Endothelial cell (in vitro differentiated cells): ENCODE results near the gene SLC35F4. TPM values are rescaled to one million over a fixed set of nuclear protein-coding genes. Genes with fewer than 3 reads are reported as not detected.

ENCODE experiments used
- DNase-seq: peaks from one replicate; pipeline ENCODE4 v3.0.0; 2021; ENCODE audit warnings: low spot score
- H3K27ac Mint-ChIP-seq: one replicate; pipeline ENCODE4 v1.8.0; 2021; ENCODE audit warnings: mixed read lengths, inconsistent platforms; ENCODE audit not compliant: unreplicated experiment
- H3K27me3 Mint-ChIP-seq: one replicate; pipeline ENCODE4 v1.8.0; 2021; ENCODE audit warnings: mild to moderate bottlenecking, moderate library complexity, mixed read lengths, inconsistent platforms; ENCODE audit not compliant: unreplicated experiment
- H3K36me3 Mint-ChIP-seq: one replicate; pipeline ENCODE4 v1.8.0; 2021; ENCODE audit warnings: mild to moderate bottlenecking, low read depth, mixed read lengths, inconsistent platforms; ENCODE audit not compliant: unreplicated experiment
- H3K4me1 Mint-ChIP-seq: one replicate; pipeline ENCODE4 v1.8.0; 2021; ENCODE audit warnings: mild to moderate bottlenecking, mixed read lengths, inconsistent platforms; ENCODE audit not compliant: unreplicated experiment
- H3K4me3 Mint-ChIP-seq: one replicate; pipeline ENCODE4 v1.8.0; 2021; ENCODE audit warnings: mild to moderate bottlenecking, mixed read lengths, inconsistent platforms; ENCODE audit not compliant: unreplicated experiment
- H3K9me3 Mint-ChIP-seq: one replicate; pipeline ENCODE4 v1.8.0; 2021; ENCODE audit warnings: mixed read lengths, inconsistent platforms; ENCODE audit not compliant: unreplicated experiment
- total RNA-seq: library from RNA; stranded (reverse); fragmentation: NEBNext Ultra II Directional; extraction: Animal tissue kit (Norgen Biotek cat#: 25700); gene quantifications from one replicate; pipeline ENCODE4 v1.2.1, GENCODE V29; 2021; ENCODE audit not compliant: unreplicated experiment
- TF ChIP-seq, protein P1 (sequence below): fragments of 200-600 bp; sonication (generic); IDR thresholded peaks from one replicate; pipeline ENCODE4 v1.5.0; 2021; ENCODE audit warnings: antibody characterized with exemption; ENCODE audit not compliant: unreplicated experiment

The SLC35F4 gene
- total RNA-seq, 1 donor from 2014 or later = not detected

DNA sequence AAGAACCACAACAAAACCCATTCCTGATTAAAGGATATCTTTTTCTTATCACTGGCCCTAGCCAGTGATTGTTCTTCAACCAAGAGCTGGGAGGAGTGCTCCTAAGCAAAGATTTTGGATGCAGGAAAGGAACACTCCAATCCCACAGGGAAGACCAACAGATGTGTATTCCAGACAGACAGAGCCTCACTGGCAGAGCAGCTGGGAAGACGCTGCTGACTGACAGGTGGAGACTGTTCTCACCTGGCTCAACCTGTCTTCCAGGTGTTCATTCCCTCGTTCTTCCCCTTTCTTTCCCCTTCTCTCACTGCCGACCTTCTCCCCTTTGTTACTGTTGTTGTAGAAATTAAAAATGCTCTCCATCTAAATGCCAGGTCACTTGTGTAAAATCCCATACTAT lies 282.5 kb downstream of the SLC35F4 start:
- Mint-ChIP-seq H3K9me3 (no peaks in the 10 kb centered on the region), H3K4me3 (no peak overlapping the region)

DNA sequence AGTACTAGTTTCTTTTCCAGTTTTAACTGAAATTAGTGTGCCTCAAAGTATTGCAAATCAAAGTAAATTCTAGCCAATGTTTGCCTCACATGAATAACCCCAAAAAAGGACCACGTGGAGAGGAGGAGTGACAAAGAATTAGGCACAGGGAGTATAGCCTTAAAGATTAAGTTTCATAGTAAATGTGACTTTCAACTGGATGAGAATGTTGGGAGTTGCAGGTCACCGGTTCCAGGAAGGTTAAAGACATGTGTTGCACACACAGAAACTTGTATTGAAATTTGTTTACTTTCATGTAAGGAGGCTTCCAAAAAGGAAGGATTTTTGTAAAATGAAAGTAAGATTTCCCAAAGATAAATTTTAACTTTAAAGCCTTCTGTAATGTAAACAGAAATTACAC lies 283.1 kb downstream of the SLC35F4 start:
- Mint-ChIP-seq H3K4me1 (no peaks in the 10 kb centered on the region), H3K9me3 (no peaks in the 10 kb centered on the region), H3K27me3 (peaks cover 2% of the 10 kb centered on the region), H3K27ac (no peak overlapping the region), H3K4me3 (no peak overlapping the region), H3K36me3 (no peaks in the 10 kb centered on the region)
- no peak for DNase-seq
- TF ChIP-seq, protein P1, sequence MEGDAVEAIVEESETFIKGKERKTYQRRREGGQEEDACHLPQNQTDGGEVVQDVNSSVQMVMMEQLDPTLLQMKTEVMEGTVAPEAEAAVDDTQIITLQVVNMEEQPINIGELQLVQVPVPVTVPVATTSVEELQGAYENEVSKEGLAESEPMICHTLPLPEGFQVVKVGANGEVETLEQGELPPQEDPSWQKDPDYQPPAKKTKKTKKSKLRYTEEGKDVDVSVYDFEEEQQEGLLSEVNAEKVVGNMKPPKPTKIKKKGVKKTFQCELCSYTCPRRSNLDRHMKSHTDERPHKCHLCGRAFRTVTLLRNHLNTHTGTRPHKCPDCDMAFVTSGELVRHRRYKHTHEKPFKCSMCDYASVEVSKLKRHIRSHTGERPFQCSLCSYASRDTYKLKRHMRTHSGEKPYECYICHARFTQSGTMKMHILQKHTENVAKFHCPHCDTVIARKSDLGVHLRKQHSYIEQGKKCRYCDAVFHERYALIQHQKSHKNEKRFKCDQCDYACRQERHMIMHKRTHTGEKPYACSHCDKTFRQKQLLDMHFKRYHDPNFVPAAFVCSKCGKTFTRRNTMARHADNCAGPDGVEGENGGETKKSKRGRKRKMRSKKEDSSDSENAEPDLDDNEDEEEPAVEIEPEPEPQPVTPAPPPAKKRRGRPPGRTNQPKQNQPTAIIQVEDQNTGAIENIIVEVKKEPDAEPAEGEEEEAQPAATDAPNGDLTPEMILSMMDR = no peak

More for the DNA sequence above, 282.5 kb downstream of the SLC35F4 start:
- TF ChIP-seq, protein P1 = no peak
- H3K27me3 Mint-ChIP-seq = peaks cover 2% of the 10 kb centered on the region
- H3K4me1 Mint-ChIP-seq = no peaks in the 10 kb centered on the region
- DNase-seq = no peak
- H3K36me3 Mint-ChIP-seq = no peaks in the 10 kb centered on the region
- no peak overlapping the region for H3K27ac Mint-ChIP-seq

DNA sequence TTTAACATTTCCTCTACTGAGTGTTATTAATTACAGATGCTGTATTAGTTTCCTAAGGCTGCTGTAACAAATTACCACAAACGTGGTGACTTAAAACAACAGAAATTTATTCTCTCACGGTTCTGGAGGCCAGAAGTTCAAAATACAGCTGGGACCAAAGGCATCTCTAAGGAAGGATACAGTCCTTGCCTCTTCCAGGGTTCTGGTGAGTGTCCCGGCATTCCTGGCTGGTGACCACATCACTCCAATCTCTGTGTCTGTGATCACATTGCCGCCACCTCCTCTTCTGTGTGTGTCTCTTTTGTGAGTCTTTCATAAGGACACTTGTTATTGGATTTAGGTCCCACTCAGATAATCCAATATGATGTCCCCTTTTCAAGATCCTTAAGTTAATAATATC lies 287.1 kb downstream of the SLC35F4 start:
- Mint-ChIP-seq H3K27ac (no peak overlapping the region), H3K27me3 (peaks cover 2% of the 10 kb centered on the region), H3K4me1 (no peaks in the 10 kb centered on the region), H3K9me3 (no peaks in the 10 kb centered on the region), H3K36me3 (no peaks in the 10 kb centered on the region), H3K4me3 (no peak overlapping the region)
- TF ChIP-seq, protein P1 = no peak
- DNase-seq = no peak

DNA sequence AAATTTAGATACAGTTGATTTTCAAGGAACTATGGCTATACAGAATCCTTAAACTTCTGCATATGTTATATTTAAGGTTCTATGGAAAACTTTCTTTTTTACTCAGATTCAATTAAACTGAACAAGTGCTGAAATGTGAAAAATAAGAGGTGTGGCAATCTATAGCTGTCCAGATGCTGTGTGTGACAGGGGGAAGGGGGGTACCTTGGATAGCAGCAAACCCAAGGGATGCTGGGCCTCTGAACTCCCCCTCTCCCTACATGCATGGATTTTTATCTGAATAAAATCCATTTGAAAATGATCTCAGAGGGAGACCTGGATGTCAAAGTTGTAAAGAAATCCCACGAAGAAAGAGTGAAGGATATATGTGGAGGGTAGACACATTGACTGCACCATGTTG lies 289.4 kb downstream of the SLC35F4 start:
- no peaks in the 10 kb centered on the region for H3K9me3 Mint-ChIP-seq
- peaks cover 1% of the 10 kb centered on the region for H3K27me3 Mint-ChIP-seq
- H3K27ac Mint-ChIP-seq = no peak overlapping the region
- no peaks in the 10 kb centered on the region for H3K36me3 Mint-ChIP-seq
- H3K4me3 Mint-ChIP-seq = no peak overlapping the region
- no peak for DNase-seq
- TF ChIP-seq, protein P1 = no peak
- no peaks in the 10 kb centered on the region for H3K4me1 Mint-ChIP-seq

DNA sequence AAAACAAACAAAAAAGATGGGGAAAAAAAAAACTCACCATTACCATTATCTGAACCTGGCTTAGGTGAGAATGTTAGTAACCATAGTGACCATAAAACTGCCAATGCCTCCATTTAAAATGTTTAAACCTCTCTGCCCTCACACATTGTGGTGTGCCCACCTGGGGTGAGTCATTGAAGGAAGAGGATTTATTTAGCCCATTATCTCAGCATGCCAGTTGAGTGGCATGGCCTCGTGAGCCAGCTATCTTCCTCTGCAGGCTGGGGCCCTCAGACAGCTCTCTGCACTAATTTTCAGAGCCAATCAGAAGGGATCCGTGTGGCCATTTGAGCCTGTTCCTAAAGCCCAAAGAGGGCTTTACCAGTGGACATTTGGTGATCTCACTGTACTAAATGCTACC lies 290.4 kb downstream of the SLC35F4 start:
- Mint-ChIP-seq H3K36me3 (no peaks in the 10 kb centered on the region), H3K4me3 (no peak overlapping the region), H3K27ac (no peak overlapping the region), H3K27me3 (peaks cover 1% of the 10 kb centered on the region), H3K4me1 (no peaks in the 10 kb centered on the region), H3K9me3 (no peaks in the 10 kb centered on the region)
- no peak for DNase-seq
- TF ChIP-seq, protein P1 = no peak
